COLO668 (cell line): ENCODE measurements around the gene CD209.
"Not testable (repeated sequence)": the region's sequence is repeated elsewhere in the genome, so short reads cannot be mapped to it uniquely, and the experiment has no call there.

ENCODE experiments used
- DNase-seq: peaks from one replicate; lab custom pipeline; 2025; ENCODE audit not compliant: unreplicated experiment; lab: John Stamatoyannopoulos, UW

The CD209 gene

GRCh38 chr19:7771072-7771471 is 23.7 kb upstream of the CD209 start:
- no peak for DNase-seq

- DNase-seq, result no peak
Observed at GRCh38 chr19:7769171-7769570, 21.8 kb upstream of the CD209 start.

DNA sequence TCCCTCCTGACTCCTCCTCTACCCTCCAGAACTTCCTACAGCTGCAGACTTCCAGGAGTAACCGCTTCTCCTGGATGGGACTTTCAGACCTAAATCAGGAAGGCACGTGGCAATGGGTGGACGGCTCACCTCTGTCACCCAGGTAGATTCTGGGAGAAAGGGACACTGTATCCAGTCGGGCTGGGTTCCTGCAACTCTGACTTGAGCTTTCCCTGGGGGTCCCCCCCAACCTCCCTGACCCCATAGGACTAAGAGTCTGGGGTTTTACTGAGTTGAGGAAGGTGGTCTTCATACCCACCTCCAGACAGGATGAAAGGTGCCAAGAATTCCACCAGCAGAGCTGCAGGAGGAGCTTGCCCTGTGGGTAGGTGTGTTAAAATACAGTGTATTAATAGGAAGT is 20.2 kb upstream of the CD209 start:
- no peak for DNase-seq

DNA sequence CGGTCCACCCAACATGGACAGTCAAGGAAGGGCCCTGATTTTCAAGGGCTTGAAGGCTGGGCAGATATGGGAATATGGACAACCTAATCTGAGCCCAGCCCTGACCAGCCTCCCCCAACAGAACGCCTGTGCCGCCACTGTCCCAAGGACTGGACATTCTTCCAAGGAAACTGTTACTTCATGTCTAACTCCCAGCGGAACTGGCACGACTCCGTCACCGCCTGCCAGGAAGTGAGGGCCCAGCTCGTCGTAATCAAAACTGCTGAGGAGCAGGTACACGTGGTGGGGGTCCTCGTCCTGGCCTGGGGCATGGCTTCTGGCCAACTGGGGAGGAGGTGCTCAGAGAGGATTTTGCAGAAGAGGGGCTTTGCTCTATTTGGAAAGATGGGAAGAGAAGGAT is 19.2 kb upstream of the CD209 start:
- no peak for DNase-seq

DNA sequence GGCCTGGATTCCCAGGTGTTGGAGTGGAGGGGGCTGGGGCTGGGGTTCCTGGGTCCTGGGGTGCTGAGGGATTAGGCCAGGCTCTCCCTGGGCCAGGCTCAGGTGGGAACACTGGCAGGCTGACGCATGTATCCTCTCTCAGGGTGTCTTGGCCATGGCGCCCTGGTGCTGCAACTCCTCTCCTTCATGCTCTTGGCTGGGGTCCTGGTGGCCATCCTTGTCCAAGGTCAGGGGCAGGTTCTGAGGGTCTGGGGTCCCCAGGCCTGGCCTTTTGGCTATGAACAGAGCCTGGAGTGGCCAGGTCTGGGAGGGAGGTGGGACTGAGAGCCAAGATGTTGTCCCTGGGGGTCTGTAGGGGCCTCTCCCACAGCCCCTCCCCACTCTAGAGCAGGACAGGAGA is 17.7 kb upstream of the CD209 start:
- DNase-seq, result not testable (repeated sequence)

DNA sequence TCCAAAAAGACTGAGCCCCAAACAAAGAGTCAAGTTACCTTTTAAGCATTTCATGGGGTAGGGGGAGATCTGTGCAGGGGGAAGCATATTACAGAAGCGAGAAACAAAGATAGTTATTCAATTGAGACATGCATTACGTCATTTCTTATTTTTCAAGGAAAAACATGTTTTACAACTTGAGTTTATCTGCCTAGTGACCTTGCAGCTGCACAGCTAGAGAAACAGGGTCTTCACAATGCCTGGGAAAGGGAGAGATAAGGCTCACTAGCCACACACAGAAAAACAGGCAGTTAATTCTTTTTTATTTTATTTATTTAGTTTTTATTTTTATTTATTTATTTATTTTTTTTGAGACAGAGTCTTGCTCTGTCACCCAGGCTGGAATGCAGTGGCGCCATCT is 16.8 kb upstream of the CD209 start:
- not testable (repeated sequence) for DNase-seq

GRCh38 chr19:7763696-7764095 is 16.4 kb upstream of the CD209 start:
- DNase-seq, result no peak

DNA sequence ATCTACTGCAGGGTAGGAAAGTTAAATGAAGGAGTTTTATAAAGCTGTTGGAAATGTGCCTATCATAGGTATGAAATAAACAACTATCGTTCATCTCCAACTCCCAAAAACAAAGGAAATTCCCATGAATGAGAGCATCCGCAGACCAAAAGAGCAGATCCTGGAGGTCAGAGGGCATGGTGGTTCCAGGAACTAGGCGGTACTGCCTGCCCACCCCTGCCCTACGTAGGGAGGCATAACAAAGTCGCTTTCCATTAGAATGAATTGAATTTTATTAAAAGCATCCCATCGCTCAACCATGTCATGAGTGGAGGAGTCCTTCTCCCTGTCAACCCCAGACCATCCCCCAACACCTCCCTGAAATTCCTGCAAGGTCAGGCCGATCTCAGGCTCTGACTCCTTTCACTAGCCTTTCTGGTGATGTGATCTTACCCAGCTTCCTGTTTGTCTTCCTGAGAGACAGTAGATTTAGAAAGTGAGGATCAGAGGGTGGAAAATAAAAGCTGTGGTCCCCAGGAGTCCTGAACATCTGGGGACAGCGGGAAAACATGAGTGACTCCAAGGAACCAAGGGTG is 15.5 kb upstream of the CD209 start, which contains the start of gene CLEC4M:
Gene CLEC4M (plus strand): TSS at position 525 of the 575 bp plus-strand sequence. CDS start 24 bp downstream, at position 549.
- no peak for DNase-seq

DNA sequence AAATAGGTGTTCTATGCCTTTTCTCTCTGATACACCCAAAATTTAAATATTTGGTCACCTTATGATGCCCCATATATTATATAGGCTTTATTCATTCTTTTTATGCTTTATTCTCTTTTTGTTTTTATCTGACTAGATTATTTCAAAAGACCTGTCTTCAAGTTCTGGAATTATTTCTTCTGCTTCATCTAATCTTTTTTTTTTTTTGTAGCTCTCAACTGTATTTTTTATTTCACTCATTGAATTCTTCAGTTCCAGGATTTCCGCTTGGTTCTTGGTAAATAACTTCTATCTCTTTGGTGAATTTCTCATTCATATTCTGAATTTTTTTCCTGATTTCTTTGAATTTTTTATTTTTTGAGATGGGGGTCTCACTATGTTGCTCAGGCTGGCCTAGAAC is 11.8 kb upstream of the CD209 start:
- no peak for DNase-seq

DNA sequence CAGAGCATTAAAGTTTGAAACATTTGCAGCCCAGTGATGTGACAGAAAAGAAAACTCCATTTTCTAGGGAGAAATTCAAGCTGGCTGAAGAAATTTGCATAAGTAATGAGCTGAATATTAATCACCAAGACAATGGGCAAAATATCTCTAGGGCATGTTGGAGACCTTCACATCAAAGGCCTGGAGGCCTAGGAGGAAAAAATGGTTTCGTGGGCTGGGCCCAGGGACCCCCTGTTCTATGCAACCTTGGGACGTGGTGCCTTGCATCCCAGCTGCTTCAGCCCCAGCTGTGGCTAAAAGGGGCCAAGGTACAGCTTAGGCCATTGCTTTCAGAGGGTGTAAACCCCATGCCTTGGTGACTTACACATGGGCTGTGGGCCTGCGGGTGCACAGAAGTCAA is 10.0 kb upstream of the CD209 start:
- DNase-seq, result no peak

- no peak for DNase-seq
Observed at GRCh38 chr19:7756258-7756657, 8.9 kb upstream of the CD209 start.

DNA sequence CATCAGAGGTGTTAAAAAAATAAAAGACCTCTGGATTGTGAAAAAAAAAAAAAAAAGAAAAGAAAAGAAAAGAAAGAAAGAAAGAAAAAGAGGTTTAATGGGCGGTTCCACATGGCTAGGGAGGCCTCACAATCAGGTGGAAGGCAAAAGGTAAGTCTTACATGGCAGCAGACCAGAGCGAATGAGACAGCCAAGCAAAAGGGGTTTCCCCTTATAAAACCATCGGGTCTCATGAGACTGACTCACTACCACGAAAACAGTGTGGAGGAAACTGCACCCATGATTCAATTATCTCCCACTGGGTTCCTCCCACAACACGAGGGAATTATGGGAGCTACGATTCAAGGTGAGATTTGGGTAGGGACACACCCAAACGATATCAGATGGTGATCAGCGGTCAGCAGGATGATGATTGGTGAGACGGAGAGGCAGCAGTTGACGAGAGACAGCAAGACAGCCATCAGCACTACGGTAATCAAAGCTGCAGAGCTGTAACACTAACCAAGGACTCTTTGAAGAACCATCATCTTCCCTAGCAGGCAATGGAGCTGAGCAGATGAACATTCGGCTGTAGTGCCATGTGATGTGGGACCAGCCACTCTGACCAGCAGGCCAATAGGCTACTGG is 3.9 kb upstream of the CD209 start:
- no peak for DNase-seq

GRCh38 chr19:7748756-7749155 is 1.4 kb upstream of the CD209 start:
- no peak for DNase-seq

DNA sequence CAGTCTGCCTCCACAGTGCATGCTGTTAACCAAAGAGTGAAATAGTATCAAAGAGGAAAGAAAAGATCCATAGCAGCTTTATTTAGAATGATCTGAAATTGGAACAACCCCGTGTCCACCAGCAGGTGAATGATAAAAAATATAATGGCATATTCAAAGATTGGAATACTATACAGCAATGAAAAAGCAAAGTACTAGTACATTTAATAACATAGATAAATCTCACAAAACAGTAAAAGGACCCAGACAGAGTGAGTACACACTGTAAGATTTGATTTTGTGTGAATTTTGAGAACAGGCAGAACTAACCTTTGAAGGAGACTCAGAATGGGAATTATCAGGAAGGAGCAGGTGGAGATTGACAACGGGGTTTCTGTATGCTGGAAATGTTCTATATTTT is 837 bp upstream of the CD209 start:
- no peak for DNase-seq

- not testable (repeated sequence) for DNase-seq
Observed at GRCh38 chr19:7746306-7746705, 1.0 kb downstream of the CD209 start.

- DNase-seq, result no peak
Observed at GRCh38 chr19:7744871-7745650, 2.3 kb downstream of the CD209 start.

- no peak for DNase-seq
Observed at GRCh38 chr19:7744199-7744786, 3.0 kb downstream of the CD209 start.

DNA sequence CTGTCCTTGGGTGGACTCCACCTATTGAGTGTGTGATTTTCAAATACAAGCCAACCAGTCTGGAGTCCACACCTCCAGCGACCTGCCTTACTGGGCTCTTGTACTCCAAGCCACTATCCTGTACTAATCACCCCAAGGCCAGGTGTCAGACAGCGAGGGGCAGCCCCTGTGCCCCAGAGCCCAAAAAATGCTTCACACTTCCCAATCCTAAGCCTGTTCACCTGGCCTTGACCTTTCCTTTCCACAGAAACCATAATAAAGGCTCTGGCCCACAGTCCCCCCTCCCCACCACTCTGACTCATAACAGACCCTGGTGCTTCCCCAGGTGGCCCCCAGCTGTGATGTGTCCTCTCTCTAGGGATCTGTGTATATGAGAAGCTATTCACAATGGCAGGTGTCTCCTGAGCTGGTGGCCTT is 3.9 kb downstream of the CD209 start:
- DNase-seq, result no peak

DNA sequence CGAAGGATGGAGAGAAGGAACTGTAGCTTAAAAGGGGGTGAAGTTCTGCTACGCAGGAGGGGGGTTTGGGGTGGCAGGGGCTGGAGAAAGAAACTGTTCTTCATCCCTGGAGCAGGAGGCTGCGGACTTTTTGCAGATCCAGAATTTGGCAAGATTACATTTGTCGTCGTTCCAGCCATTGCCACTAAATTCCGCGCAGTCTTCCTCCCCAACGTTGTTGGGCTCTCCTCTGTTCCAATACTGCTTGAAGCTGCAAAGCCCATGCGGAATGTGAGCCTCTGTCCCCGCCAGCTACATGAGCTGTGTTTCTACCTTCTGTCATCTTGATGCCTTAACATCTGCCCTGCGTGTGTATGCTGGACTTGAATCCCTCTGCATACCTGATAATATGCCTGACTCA is 4.3 kb downstream of the CD209 start:
- DNase-seq, result no peak

GRCh38 chr19:7742575-7742974 is 4.8 kb downstream of the CD209 start:
- no peak for DNase-seq

- DNase-seq, result no peak
Observed at GRCh38 chr19:7740682-7741054, 6.7 kb downstream of the CD209 start.
